HFF-Myc (cell line): Measurements from ENCODE around the gene DCUN1D5.
A peak's percentile ranks its signal among the peaks of the same experiment; 100 is the strongest.

ENCODE experiments used
- DNase-seq: peaks from one replicate; pipeline ENCODE4 v3.0.0-alpha.2; 2011; ENCODE audit warnings: low read depth; ENCODE audit errors: extremely low read depth
- H3K4me3 ChIP-seq: replicated peaks from 2 replicates; pipeline ENCODE4 v1.5.1; 2011; ENCODE audit warnings: low read depth, mild to moderate bottlenecking, control low read depth, low read length
- CTCF ChIP-seq: IDR thresholded peaks from 2 replicates; pipeline ENCODE4 v1.5.1; 2012; ENCODE audit warnings: mild to moderate bottlenecking, low read depth, low read length, control low read depth; ENCODE audit errors: missing control alignments

DCUN1D5 gene

DNA sequence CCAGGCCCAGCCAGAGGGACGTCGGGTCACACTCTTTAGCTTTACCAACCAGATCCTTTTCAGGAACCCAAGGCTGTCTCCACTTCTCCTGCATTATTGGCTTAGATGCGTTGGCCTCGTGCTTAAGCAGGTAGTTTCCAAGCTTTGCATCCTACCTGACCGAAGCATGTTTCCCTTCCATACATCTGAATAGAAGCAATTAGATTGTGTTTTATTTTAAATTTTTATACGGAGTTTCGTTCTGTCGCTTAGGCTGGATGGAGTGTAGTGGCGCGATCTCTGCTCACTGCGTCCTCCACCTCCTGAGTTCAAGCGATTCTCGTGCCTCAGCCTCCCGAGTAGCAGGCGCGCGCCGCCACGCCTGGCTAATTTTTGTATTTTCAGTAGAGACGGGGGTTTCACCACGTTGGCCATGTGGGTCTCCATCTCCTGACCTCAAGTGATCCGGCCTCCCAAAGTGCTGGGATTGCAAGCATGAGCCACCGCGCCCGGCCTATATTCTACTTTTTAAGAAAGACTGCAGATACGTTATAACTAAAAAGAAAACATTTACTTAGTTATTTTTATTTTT is 17.9 kb upstream of the DCUN1D5 start:
- H3K4me3 ChIP-seq = peak overlapping the region; percentile 85
- DNase-seq = no peak
- TF ChIP-seq CTCF = no peak

DNA sequence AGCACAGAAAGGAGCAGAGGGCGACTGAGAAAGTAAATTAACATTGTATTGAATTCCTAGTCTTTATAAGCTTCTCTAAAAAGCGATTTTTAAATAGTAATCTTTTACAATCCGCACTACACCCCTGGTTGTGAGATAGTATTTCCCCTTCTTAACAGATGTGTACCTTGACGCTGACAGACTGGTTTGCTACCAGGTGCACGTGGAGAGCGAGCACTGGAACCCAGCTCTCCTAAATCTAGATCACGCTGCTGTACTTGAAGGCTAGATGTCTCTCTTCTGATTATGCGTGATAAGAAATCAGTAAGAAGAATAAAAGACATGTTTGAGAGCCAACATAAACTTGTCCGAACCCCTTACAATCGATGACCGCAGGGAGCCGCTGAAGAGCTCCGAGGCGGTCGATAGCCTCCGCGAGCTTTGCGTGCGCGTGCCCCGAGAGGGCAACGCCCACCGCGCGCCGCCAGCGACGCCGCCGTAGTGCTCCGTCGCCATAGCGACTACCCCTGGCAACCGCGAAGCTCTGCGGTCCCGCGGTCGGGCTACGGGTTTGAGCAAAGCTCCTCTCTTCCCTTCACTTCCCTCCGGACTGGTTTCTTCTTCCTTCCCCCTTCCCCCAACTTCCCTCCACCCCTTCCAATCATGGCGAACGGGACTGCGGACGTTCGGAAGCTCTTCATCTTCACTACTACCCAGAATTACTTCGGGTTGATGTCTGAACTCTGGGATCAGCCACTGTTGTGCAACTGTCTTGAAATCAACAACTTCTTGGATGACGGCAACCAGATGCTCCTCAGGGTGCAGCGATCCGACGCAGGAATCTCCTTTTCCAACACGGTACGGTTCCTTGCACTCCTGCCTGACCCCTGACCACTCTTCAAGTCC is 17.2 kb upstream of the DCUN1D5 start, which contains the start of gene DYNC2H1:
Gene DYNC2H1 (plus strand): TSS at position 494 of the 885 bp plus-strand sequence. CDS start 149 bp downstream, at position 643.
- H3K4me3 ChIP-seq = peak within 1 kb of the TSS; percentile 85
- DNase-seq = peak; percentile 81
- TF ChIP-seq CTCF = peak; percentile 52

- no peak for TF ChIP-seq CTCF
- H3K4me3 ChIP-seq = no peak overlapping the region
- DNase-seq = no peak
Measured at GRCh38 chr11:103097279-103097678, 5.3 kb upstream of the DCUN1D5 start.

- H3K4me3 ChIP-seq = peak overlapping the region; percentile 96
- TF ChIP-seq CTCF = no peak
- DNase-seq = no peak
Measured at GRCh38 chr11:103091064-103091800, 728 bp downstream of the DCUN1D5 start.

GRCh38 chr11:103086461-103086860 is 5.5 kb downstream of the DCUN1D5 start:
- H3K4me3 ChIP-seq = no peak overlapping the region
- no peak for DNase-seq
- TF ChIP-seq CTCF = no peak

GRCh38 chr11:103085758-103086365 is 6.1 kb downstream of the DCUN1D5 start:
- no peak overlapping the region for H3K4me3 ChIP-seq
- no peak for DNase-seq
- TF ChIP-seq CTCF = no peak
